ENCODE measurements around the gene GABPB1.

GRCh38 chr15:50250760-50251394, 104.1 kb downstream of the GABPB1 start:
- TF ChIP-seq CTCF (IDR thresholded peaks at IDR 0.05; ENCODE audit: borderline replicate concordance, extremely low read depth, low read length, poor library complexity, severe bottlenecking), result no peak
- TF ChIP-seq EZH2 (IDR thresholded peaks at IDR 0.05; ENCODE audit: borderline replicate concordance, low read depth, low read length, severe bottlenecking), result no peak
